Activated CD8-positive, alpha-beta memory T cell treated with anti-CD3 and anti-CD28 coated beads for 1 hour (primary cell): ENCODE measurements around the gene TMTC1.

ENCODE experiments used
- DNase-seq, 2 donors: peaks; one replicate each; pipeline ENCODE4 v3.0.0-alpha.2; 2020; ENCODE audit warnings: low read depth in 1 of 2; ENCODE audit errors: extremely low read depth in 1 of 2

The TMTC1 gene

DNA sequence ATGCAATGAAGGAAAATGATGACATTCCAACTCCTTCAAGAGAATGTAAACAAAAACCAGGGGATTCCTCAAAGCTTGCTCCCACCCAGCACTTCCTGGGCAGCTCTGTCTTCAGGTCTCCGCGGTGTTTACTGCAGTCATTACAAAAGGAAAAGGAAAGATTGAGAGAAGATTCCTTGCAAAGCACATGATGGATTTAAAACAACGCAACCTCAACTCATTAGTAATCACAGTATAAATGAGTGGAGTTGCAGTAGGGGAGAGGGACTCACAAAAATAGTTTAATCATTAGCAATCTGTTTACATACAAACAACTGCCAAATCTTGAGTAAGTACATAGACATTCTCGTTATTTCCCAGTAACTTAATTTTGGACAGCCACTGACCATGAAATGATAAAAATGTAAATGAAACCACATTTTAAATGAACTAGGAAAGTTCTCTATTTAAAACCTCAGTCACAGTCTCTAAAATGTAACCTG is 236.6 kb downstream of the TMTC1 start:
- no peak for DNase-seq

DNA sequence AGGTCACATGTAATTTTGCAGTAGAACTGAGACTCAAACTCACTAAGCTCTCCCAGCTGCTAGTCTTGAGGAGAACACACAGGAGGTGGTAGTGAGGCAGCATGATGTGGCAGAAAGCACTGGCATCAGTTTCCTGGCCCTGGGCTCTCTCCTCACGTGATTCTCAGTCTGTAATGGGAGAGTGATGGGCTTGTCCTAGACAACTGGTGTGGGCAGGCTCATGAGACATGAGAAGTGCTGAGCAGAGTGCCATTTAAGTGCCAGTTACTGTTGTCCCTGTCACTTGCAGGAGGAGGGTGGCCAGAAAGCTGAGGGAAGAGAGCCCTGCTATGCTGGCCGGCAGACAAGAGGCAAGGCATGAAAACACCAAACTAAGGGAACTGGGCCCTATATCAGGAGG is 237.7 kb downstream of the TMTC1 start:
- DNase-seq, result no peak

DNA sequence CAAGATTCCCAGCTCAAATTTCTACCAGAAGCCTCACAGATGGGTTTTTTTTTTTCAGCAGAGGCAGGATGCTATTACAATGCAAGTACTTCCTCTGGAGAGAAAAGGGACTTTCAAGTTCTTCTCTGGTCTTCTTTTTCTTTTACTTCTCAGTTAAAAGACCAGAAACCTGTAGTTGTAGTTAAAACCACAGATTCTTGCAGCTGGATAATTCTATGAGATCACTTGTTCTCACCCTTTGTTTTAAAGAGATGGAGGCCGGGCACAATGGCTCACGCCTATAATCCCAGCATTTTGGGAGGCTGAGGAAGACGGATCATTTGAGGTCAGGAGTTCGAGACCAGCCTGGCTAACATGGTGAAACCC is 238.7 kb downstream of the TMTC1 start:
- no peak for DNase-seq

DNA sequence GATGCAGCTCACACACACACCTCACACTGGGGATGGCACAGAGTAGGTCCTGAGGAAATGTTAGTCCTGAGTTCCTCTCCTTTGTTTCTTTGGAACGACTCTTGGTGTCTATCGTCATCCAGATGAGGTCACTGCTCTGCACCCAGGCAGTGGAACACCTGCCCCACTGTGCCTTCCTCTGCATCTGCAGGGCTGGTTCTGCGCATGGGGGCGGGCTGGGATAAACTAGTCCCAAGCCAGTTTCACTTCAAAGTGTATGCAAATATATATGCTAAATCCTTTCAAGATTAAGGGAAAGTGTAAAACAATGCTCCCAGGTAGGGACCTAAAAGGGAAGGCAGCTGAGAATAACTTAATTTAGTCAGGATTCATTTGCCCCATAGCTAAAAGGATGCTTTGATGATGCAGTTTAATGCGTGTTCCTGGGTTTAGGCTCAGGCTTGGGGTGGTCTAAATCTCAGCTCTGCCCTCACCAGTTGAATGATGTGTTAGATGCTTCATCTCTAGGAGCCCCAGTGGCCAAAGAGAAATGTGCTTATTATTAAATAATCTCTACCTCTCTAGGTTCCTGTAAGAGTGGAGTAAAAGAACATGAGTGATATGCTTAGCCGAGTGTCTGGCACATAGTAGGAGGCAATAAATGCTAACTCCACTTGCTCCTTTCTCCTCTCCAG is 239.2 kb downstream of the TMTC1 start:
- DNase-seq, result no peak

DNA sequence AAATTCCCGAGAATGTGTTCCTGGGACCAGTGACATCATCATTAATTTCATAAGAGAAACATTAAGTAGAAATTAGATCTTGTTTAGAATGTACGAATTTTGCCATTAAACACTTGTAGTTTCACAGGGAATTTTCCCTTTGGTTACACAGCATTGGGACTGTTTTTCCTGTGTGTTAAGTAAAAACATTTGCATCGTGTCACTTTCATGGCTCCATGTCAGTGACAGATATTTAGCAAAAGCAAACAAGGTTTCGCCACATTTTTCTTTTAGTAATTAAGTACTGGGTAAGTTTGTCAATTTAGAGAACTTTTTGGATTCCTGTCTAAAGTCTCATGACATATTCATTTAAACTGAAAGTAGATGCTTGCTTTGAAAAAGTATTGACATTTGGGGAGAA is 240.7 kb downstream of the TMTC1 start:
- DNase-seq, result no peak

DNA sequence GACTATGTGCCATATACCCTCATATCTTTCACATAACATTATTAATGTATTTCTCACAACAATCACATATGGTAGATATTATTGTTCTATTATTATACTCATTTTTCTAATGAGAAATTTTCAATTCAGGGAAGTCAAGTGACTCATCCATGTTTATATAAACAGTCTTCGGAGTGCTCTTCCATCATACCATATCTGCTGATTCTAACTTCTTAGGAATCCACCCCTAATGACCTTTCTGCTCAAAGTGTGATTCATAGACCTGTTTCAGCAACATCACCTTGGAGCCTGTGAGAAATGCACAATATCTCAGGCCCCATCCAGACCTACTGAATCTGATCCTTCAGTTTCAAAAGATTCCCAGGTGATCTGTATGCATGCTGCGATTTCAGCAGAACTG is 246.4 kb downstream of the TMTC1 start:
- no peak for DNase-seq

DNA sequence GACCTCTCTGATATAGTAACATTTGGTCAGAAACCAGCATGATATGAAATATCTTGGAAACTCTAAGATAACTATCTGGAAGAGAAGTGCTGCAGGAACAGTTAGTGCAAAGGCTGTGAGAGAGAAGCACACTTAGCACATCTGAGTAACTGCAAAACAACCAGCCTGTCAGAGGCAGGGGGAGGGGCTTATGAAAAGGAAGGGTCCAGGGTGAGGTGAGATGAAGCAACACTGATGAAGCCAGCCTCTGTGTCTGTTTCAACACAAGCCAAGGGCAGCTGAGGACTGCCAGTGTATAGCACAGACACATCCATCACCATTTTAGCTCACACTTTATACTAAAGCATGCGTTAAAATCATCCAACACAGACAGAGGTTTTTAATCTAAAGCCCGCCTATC is 248.8 kb downstream of the TMTC1 start:
- no peak for DNase-seq

DNA sequence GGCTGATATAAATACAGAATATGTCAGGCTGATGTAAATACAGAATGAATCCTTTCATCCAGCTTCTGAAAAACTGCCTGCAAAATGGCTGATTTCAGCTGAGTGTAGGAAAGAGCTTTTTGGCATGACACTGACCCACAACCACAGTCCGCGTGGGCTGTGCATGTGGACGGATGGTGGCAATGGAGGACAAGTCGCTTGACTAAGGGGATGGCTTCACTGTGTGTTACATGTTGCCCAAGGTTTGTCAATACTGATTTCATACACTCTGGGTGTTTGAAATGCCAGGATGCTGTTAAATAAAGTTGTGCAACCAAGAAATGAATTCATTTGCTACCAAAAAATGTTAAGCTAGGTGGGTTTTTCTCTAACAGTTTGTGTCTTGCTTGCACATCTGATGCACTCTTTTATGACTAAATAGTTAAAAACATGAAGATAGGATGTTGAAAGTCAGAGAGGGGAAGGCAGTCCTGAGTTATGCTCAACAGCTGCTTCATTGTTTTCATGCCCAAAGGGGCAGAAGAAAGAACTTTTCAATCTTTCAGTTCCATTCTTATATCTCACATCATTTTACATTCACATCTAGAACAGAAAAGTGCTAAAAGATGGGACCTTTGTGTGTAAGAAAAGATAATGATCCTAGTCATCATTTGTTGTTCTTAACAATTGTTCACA is 249.8 kb downstream of the TMTC1 start:
- no peak for DNase-seq

DNA sequence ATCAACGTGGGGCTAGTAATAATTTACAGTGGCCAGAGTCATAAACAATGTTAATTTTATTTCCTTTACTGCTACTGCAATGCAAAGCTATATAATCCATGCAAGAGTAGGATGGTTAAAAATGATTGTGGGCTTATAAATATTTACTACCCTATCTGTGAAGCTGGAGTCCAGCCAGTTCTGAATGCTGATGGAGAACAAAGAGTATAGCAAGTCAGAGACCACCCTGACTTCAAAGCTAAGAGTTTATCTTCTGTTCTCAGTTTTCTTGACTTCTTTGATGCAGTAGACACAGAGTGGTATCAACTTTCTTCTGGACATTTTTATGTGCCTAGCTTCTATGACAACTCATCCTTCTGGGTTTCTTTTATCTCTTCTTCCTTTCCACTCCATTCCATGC is 252.3 kb downstream of the TMTC1 start:
- DNase-seq, result no peak

DNA sequence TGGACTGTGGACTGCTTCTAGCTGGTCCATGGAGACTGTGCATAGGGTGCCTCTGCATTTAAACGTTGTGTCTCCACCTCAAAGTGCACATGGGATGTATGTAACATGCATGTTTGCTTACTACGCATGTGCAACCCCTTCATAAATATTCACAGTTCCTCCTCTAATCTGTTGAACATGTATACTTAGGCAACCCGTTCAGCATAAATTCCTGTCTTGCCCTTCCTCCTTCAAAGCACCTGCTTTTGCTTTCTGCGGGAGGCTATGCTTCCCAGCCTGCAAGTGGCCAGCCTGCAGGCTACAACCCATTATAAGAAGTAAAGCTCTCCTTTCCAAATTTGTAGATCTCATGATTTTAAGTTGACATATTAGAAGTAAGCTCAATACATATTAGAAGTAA is 253.3 kb downstream of the TMTC1 start:
- no peak for DNase-seq

DNA sequence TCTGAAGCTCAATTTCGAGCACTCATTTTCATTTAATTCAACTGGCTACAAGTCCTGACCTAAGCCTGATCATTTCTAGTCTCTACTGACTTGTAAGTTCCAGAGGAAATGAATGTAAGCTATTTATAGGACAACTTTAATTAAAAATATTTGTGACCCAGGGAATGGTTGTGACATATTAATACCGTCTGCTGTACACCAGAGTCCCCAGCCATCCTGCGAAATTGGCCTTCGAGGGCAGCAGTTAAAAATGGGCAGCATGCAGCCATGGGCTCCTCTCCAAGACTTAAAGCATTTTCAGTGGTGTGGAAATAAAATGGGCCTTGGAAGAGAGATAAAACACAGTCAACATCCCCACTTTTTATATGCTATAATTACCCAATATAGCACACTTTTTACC is 255.6 kb downstream of the TMTC1 start:
- no peak for DNase-seq

DNA sequence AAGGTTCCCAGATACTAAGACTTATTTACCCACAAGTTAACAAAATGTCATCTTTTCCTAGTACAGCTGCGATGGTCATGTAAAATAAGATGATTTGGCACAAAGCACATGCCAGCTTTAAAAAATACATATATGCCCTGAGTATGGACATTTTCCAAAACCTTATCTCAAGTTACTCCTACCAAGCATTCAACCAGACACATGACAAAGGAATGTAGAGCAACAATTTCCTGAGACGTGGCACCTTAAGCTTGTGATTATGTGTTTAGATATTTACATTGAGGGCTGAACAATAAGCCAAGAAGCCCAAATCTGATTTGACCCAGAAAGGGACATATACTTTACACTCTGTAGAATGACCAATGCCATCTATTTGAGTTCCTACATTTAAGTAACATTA is 261.8 kb downstream of the TMTC1 start:
- DNase-seq, result no peak

DNA sequence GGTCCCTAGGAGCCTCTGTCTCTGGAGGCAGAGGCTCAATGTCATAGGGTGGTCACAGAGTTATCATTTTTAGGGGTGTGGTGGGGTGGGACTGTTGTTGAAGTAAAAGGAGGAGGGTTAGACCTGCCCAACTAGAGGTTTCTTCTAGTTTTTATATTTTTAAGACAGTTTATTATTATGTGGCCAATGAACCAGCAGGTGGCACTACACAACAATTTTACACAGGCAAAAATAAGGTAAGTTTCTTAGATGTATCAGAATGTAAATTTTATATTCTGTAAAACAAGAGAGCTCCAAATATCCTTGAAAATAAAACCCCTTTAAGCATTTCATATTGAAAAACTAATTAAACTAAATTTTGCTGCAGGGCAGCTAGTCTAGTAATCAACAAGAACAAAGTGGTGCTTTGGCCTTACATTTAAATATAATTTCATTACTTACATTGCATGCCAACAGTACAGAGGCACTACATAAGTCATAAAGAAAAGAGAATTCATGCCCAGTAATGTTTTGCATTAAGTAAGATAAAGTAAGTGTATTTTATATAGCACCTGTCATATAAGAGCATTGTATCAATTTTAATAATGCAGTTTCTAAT is 264.1 kb downstream of the TMTC1 start:
- no peak for DNase-seq

DNA sequence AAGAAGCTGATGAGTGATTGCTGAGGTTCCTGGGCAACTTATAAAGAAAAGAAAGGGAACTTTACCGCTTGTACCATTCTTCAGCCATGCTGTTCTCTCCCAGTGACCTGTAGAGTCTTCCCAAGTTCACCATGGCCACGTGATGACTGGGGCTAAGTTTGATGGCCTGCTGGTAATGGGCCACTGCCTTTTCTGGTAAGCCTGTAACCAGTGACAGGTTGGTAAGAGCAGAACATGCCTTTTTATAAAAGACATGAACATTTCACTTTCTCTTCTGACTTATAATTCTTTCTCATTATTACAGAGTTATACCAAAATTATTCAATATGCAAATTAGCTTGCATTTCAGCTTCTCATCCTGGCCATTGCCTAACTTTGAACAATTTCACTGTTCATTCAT is 265.3 kb downstream of the TMTC1 start:
- DNase-seq, result no peak

DNA sequence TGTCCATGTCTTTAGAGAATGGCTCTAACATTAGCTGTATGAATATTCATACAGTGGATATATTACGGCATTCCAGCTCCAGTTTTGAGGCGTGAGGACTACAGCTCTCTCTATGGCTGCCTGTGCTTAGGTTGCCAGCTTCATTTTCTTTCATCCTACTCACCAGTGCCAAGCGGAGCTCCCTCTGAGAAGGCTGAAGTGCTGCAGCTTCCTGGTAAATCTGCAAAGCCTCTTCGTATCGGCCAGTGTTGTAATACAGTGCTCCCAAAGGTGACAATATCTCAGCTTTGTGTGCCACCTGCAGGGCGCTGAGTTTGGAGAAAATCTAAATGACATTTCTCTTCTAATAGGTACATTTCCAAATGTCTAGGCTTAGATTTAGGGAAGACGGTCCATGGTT is 266.5 kb downstream of the TMTC1 start:
- no peak for DNase-seq

DNA sequence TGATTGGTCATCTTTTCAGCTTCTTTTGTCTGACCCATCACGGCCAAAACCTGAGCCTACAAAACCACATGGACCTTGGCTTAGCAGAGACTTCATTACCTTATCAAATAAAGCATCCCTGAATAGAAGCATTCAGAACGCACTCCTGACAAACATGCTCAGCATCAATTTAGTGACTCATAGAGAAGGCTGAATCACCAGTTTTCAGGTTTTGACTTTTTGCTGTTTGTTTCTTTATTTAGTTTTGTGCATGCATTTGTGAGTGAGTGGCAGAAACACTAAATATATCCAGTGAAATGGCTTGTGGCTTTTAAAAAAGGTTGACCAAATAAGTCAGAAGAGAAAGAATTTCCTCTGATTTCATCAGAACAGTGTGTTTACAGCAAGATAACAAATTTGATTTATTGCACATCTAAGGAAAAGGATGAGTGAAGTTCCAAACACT is 267.3 kb downstream of the TMTC1 start:
- DNase-seq, result no peak

DNA sequence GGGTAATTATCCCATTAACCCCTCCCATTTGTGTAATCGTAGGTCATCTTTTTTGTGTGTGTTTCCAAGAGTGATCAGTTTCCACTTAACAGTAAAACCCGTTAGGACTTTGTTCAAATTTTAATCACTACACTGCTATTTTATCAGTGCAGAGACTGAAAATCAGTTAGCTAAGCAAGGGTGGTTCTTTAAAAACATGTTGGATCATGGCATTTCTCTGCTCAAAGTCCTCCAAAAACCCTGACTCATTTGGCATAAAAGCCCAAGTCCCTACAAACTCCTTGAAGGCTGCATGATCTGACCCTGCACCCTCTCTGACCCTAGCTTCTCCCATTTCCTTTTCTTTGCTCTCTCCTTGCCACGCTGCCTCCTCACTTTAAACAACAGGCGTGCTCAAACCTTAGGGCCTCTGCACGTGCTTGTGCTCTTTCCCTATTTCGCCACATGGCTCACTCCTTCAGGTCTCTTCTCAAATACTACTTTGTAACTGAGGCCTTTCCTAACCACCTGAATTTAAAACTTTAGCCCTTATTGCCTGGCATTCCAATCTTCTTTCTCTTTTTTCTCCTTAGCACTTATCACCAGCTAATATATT is 273.1 kb downstream of the TMTC1 start:
- no peak for DNase-seq

DNA sequence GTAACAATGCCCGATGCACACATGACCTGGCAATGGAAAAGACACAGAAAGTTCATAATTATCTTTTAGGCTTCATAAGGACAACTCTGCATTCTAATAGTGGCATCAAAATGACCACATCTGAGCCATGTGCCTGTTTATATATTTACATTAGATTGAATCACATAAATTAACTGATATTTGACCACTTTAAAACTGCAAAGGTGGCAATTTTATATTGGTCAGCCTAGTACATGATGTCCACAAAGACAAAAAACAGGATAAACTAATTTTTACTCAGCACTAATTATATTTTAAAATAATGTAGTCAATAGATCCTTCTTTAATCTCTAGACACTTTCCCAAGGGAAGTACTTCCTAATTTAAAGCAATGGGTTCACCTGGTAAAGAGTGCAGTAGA is 274.2 kb downstream of the TMTC1 start:
- DNase-seq, result no peak

DNA sequence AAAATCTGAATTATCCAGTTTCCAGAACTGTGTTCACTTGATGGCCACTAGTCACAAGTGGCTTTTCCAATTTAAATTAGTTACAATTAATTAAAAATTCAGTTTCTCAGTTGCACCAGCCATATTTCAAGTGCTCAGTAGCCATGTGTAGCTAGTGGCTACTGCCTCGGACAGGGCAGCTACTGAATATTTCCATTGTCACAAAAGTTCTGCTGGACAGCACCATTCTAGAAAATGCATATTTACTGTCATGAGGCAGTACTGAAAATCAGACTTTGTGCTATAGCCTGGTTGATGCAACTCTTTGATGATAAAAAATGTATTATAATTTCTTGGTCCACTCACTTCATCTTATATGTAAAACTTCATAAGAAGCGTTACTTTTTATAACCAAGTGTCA is 274.8 kb downstream of the TMTC1 start:
- no peak for DNase-seq

DNA sequence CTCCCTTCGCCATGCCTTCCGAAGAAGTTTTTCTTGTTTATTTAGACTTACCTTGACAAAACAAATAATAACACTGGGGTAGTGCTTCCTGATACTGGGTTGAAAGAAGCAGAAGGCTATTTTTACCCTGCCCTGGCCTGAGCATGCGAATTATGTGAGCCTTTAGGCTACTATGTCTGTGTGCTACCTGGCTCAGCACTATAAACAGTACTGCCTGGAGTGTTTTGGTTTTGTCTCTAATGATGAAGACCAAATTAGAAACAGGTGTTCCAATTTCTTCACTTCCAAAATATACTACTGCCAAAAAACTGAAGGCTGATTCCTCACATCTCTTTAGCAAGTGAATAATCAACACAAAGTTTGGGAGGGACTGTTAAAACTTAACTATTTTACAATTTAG is 278.6 kb downstream of the TMTC1 start:
- DNase-seq, result no peak

DNA sequence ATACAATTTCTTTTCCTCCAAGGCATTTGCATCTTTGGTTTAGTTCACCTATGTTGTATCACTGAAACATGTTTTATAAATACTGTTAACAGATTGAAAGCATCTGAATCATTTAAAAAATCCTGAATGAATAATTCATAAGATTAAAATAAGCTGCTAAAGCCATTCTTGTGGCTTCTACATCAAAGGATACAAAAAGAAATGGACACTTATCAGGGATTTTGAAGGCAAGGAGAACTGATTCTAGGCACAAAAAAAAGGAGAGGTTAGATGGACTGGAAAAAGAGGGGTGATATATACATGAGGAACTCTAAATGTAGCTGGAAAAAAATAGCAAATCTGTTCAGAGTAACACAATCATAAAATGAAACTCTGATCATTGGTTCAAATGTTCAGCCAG is 280.5 kb downstream of the TMTC1 start:
- DNase-seq, result no peak

DNA sequence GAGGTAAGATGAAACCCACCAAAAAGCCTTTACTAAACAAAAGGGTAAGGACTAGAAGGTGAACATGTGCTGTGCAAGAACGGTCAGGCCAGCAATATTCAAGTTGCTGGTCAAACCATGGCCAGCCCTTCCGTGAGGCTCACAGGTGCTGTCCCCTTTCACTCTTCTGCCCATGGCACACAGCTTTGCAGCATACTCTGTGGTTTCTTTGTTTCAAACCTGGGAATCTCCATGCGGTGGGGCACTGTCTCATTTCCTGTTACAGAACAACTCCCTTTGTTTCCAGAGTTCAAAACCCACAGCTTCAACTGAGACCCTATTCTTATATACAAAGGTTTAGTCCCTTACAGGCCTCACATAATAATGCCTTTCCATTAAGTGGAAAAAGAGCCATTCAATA is 284.5 kb downstream of the TMTC1 start:
- DNase-seq, result no peak
